ENCODE measurements around the gene MUC5B. TPM values are rescaled to one million over a fixed set of nuclear protein-coding genes. Genes with fewer than 3 reads are reported as not detected.

The MUC5B gene
- total RNA-seq, 1 experiment from 2014 or later: 3.4 TPM

DNA sequence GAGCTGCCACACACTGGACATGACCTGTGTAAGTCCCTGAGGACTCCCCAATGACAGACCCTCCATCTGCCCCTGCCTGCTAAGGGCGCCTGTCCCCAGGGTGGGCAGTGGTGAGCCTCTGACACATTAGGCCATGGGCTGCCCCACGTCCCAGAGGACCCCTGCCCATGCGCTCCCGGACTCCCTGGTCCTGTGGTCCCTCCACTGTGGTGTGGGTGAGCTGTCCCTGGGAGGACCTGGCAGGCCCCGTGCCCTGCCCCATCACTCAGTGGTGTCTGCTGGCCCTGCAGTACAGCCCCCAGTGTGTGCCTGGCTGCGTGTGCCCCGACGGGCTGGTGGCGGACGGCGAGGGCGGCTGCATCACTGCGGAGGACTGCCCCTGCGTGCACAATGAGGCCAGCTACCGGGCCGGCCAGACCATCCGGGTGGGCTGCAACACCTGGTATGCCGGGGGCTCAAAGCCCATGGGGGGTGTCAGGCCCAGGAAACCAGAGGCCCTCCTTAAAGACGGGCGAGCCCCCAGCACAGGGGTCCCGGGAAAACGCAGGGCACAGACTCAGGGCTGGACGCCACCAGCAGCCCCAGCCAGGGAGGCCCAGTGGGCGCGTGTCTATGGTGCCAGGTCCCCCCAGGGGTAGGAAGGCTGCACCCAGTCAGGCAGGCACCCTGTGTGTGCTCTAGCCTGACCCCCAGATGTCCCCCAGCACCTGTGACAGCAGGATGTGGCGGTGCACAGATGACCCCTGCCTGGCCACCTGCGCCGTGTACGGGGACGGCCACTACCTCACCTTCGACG is 46.4 kb upstream of the MUC5B start:
- no peak for DNase-seq
- Mint-ChIP-seq H3K9me3 (ENCODE audit: low read depth, unreplicated experiment) (peaks cover 8% of the 10 kb centered on the region), H3K4me1 (ENCODE audit: low read depth, unreplicated experiment) (no peaks in the 10 kb centered on the region), H3K4me3 (ENCODE audit: low read depth, unreplicated experiment) (no peak overlapping the region), H3K36me3 (ENCODE audit: insufficient read depth, unreplicated experiment) (peaks cover 14% of the 10 kb centered on the region), H3K27me3 (ENCODE audit: unreplicated experiment) (no peaks in the 10 kb centered on the region), H3K27ac (ENCODE audit: unreplicated experiment) (no peak overlapping the region)
- TF ChIP-seq, protein P1, sequence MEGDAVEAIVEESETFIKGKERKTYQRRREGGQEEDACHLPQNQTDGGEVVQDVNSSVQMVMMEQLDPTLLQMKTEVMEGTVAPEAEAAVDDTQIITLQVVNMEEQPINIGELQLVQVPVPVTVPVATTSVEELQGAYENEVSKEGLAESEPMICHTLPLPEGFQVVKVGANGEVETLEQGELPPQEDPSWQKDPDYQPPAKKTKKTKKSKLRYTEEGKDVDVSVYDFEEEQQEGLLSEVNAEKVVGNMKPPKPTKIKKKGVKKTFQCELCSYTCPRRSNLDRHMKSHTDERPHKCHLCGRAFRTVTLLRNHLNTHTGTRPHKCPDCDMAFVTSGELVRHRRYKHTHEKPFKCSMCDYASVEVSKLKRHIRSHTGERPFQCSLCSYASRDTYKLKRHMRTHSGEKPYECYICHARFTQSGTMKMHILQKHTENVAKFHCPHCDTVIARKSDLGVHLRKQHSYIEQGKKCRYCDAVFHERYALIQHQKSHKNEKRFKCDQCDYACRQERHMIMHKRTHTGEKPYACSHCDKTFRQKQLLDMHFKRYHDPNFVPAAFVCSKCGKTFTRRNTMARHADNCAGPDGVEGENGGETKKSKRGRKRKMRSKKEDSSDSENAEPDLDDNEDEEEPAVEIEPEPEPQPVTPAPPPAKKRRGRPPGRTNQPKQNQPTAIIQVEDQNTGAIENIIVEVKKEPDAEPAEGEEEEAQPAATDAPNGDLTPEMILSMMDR (IDR thresholded peaks at IDR 0.05; ENCODE audit: unreplicated experiment): no peak
- no TSS peak for BruUV-seq (replicated peaks)
- intact Hi-C loops (cut with micrococcal nuclease; ENCODE audit: unreplicated experiment): no loop called here
- CTCF ChIA-PET: no interaction called here

DNA sequence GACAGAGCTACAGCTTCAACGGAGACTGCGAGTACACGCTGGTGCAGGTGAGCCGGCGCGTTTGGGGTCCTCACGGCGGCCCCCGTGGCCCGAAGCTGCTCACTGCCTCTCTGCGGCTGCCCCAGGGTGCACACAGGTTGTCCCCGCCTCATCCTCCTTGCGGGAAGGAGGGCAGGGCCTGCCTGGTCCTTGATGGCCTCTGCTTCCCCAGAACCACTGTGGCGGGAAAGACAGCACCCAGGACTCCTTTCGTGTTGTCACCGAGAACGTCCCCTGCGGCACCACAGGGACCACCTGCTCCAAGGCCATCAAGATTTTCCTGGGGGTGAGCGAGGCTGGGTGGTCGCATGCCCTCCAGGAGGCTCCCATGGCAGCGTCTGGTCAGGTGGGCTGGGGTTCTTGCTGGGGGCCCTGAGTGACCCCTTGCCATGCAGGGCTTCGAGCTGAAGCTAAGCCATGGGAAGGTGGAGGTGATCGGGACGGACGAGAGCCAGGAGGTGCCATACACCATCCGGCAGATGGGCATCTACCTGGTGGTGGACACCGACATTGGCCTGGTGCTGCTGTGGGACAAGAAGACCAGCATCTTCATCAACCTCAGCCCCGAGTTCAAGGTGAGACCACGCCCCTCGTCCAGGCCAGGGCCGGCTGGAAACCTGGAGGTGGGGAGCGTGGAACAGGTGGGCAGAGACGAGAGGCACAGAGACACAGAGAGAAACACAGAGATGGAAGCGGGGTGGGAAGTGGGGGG is 45.7 kb upstream of the MUC5B start:
- TF ChIP-seq, protein P1 (IDR thresholded peaks at IDR 0.05; ENCODE audit: unreplicated experiment): no peak
- no peak for DNase-seq
- peaks cover 17% of the 10 kb centered on the region for H3K36me3 Mint-ChIP-seq (ENCODE audit: insufficient read depth, unreplicated experiment)
- no TSS peak for BruUV-seq (replicated peaks)
- no peaks in the 10 kb centered on the region for H3K4me1 Mint-ChIP-seq (ENCODE audit: low read depth, unreplicated experiment)
- intact Hi-C loops (cut with micrococcal nuclease; ENCODE audit: unreplicated experiment): no loop called here
- CTCF ChIA-PET: no interaction called here
- H3K27me3 Mint-ChIP-seq (ENCODE audit: unreplicated experiment): no peaks in the 10 kb centered on the region
- H3K27ac Mint-ChIP-seq (ENCODE audit: unreplicated experiment): no peak overlapping the region
- peaks cover 4% of the 10 kb centered on the region for H3K9me3 Mint-ChIP-seq (ENCODE audit: low read depth, unreplicated experiment)
- H3K4me3 Mint-ChIP-seq (ENCODE audit: low read depth, unreplicated experiment): no peak overlapping the region

DNA sequence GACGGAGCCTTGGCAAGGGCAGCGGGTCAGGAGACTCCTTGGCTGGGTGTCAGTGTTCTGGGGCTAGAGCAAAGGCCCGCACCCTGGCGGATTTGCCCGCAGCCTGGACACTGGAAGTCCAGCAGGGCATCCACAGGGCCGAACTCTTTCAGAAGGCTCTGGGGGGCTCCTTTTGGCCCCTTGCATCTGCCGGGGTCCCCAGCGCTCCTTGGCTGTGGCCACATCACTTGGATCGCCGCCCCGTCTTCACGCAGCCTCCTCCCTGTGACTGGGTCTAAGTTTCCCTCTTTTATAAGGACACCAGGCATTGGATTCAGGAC is 45.1 kb upstream of the MUC5B start:
- intact Hi-C loops (cut with micrococcal nuclease; ENCODE audit: unreplicated experiment): no loop called here
- Mint-ChIP-seq H3K9me3 (ENCODE audit: low read depth, unreplicated experiment) (peaks cover 4% of the 10 kb centered on the region), H3K4me3 (ENCODE audit: low read depth, unreplicated experiment) (no peak overlapping the region), H3K27ac (ENCODE audit: unreplicated experiment) (no peak overlapping the region), H3K36me3 (ENCODE audit: insufficient read depth, unreplicated experiment) (peaks cover 21% of the 10 kb centered on the region), H3K27me3 (ENCODE audit: unreplicated experiment) (no peaks in the 10 kb centered on the region), H3K4me1 (ENCODE audit: low read depth, unreplicated experiment) (no peaks in the 10 kb centered on the region)
- DNase-seq: no peak
- TF ChIP-seq, protein P1 (IDR thresholded peaks at IDR 0.05; ENCODE audit: unreplicated experiment): no peak
- no TSS peak for BruUV-seq (replicated peaks)
- CTCF ChIA-PET: no interaction called here

DNA sequence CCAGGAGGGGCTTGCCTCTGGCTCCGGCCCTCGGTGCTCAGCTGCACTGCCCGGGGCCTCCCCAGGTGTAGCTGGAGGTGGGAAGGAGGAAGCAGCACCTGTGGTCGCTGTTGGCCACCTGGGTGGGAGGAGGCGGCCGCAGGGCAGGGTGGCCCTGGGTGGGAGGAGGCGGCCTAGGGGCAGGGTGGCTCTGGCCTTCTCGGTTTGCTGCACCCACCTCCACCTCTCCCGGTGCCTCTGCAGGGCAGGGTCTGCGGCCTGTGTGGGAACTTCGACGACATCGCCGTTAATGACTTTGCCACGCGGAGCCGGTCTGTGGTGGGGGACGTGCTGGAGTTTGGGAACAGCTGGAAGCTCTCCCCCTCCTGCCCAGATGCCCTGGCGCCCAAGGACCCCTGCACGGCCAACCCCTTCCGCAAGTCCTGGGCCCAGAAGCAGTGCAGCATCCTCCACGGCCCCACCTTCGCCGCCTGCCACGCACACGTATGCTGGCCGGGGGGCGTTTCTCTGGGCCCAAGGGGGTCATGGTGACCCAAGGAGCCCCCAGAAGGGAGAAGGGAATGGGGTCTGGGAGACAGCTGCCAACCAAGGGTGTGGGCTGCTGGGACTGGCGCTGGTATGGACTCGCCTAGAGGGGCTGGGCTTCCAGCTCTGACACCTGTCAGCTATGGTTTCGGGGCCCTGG is 44.5 kb upstream of the MUC5B start:
- no peak overlapping the region for H3K4me3 Mint-ChIP-seq (ENCODE audit: low read depth, unreplicated experiment)
- no TSS peak for BruUV-seq (replicated peaks)

More for the DNA sequence above, 44.5 kb upstream of the MUC5B start:
- TF ChIP-seq, protein P1 (IDR thresholded peaks at IDR 0.05; ENCODE audit: unreplicated experiment): no peak
- Mint-ChIP-seq H3K9me3 (ENCODE audit: low read depth, unreplicated experiment) (peaks cover 4% of the 10 kb centered on the region), H3K4me1 (ENCODE audit: low read depth, unreplicated experiment) (no peaks in the 10 kb centered on the region), H3K27me3 (ENCODE audit: unreplicated experiment) (no peaks in the 10 kb centered on the region), H3K27ac (ENCODE audit: unreplicated experiment) (no peak overlapping the region), H3K36me3 (ENCODE audit: insufficient read depth, unreplicated experiment) (peaks cover 22% of the 10 kb centered on the region)
- CTCF ChIA-PET: no interaction called here
- intact Hi-C loops (cut with micrococcal nuclease; ENCODE audit: unreplicated experiment): no loop called here
- DNase-seq: no peak
